Measurements from ENCODE around the gene NPY5R.

DNA sequence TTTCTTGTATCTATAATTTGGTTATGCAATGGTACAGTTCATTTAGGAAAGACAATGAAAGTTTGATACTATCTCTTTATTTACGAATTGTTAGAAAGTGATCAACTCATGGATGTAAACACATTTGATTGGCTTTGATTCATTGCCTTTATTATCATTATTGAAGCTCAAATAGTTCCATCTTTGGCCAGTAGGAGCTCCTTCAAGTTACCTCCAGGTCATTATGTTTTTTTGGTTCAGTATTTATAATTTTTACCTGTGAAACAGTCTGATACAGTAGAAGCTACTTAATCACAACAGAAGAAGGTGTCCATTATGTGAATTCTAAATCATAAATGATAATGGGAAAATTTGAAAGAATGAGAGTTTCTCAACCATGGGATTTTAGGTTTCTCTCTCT is 12.4 kb downstream of the NPY5R start:
- TF ChIP-seq EZH2 (IDR thresholded peaks at IDR 0.05; ENCODE audit: borderline replicate concordance, low read depth, low read length, poor library complexity, severe bottlenecking) = no peak
- TF ChIP-seq, protein P1, sequence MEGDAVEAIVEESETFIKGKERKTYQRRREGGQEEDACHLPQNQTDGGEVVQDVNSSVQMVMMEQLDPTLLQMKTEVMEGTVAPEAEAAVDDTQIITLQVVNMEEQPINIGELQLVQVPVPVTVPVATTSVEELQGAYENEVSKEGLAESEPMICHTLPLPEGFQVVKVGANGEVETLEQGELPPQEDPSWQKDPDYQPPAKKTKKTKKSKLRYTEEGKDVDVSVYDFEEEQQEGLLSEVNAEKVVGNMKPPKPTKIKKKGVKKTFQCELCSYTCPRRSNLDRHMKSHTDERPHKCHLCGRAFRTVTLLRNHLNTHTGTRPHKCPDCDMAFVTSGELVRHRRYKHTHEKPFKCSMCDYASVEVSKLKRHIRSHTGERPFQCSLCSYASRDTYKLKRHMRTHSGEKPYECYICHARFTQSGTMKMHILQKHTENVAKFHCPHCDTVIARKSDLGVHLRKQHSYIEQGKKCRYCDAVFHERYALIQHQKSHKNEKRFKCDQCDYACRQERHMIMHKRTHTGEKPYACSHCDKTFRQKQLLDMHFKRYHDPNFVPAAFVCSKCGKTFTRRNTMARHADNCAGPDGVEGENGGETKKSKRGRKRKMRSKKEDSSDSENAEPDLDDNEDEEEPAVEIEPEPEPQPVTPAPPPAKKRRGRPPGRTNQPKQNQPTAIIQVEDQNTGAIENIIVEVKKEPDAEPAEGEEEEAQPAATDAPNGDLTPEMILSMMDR (conservative IDR thresholded peaks at IDR 0.05; ENCODE audit: low read depth, low read length) = peak; percentile 23; the same call in 1 of the 2 replicates

Measured in A673 (cell line).